Neuronal stem cell (in vitro differentiated cells): ENCODE measurements around the gene PPIL6.

Source experiments
- DNase-seq: peaks from one replicate; pipeline ENCODE4 v3.0.0-alpha.2; 2013; ENCODE audit warnings: low spot score
- H2AFZ ChIP-seq: one replicate; pipeline ENCODE4 v1.6.1; 2013; ENCODE audit warnings: mild to moderate bottlenecking, low read length, inconsistent platforms
- H2AK5ac ChIP-seq: 2 replicates; pipeline ENCODE4 v1.6.1; 2013; ENCODE audit warnings: low read depth, mild to moderate bottlenecking, inconsistent platforms, low read length, moderate library complexity, mixed read lengths
- H2BK120ac ChIP-seq: 2 replicates; pipeline ENCODE4 v1.6.1; 2013; ENCODE audit warnings: low read depth, mild to moderate bottlenecking, inconsistent platforms, low read length, moderate library complexity, mixed read lengths
- H2BK12ac ChIP-seq: one replicate; pipeline ENCODE4 v1.6.1; 2013; ENCODE audit warnings: low read length, inconsistent platforms
- H2BK15ac ChIP-seq: 2 replicates; pipeline ENCODE4 v1.6.1; 2013; ENCODE audit warnings: mild to moderate bottlenecking, low read length, inconsistent platforms, mixed read lengths
- H2BK5ac ChIP-seq: one replicate; pipeline ENCODE4 v1.6.1; 2013; ENCODE audit warnings: inconsistent platforms, mild to moderate bottlenecking, low read length, moderate library complexity
- H3K14ac ChIP-seq: one replicate; pipeline ENCODE4 v1.6.1; 2013; ENCODE audit warnings: low read length, inconsistent platforms
- H3K18ac ChIP-seq: 2 replicates; pipeline ENCODE4 v1.6.1; 2013; ENCODE audit warnings: low read length, inconsistent platforms
- H3K23ac ChIP-seq: 2 replicates; pipeline ENCODE4 v1.6.1; 2013; ENCODE audit warnings: low read depth, mild to moderate bottlenecking, mixed read lengths, low read length, inconsistent platforms; ENCODE audit not compliant: poor library complexity
- H3K27ac ChIP-seq: replicated peaks from 3 replicates; pipeline ENCODE4 v1.5.1; 2013; ENCODE audit warnings: low read length, inconsistent platforms
- H3K27me3 ChIP-seq, 3 experiments: 2 replicates each; pipeline ENCODE4 v1.6.1; 2013; ENCODE audit warnings: low read length in 3 of 3, mild to moderate bottlenecking in 2 of 3, inconsistent platforms in 1 of 3, low read depth in 1 of 3, mixed read lengths in 1 of 3, moderate library complexity in 1 of 3; ENCODE audit not compliant: control insufficient read depth in 3 of 3, insufficient read depth in 3 of 3
- H3K36me3 ChIP-seq, 2 donors: replicated peaks in 1 of 2; 2 replicates each; pipeline ENCODE4 v1.6.1; 2013; ENCODE audit warnings: low read length in 2 of 2; ENCODE audit not compliant: control insufficient read depth in 2 of 2, insufficient read depth in 2 of 2
- H3K4ac ChIP-seq: 2 replicates; pipeline ENCODE4 v1.6.1; 2013; ENCODE audit warnings: inconsistent platforms, mild to moderate bottlenecking, low read length, moderate library complexity
- H3K4me1 ChIP-seq, 2 donors: 1 replicate in 1 of 2; 2 replicates in 1 of 2; pipeline ENCODE4 v1.6.1; 2013; ENCODE audit warnings: low read length in 2 of 2, low read depth in 1 of 2; ENCODE audit not compliant: control insufficient read depth in 2 of 2, insufficient read depth in 1 of 2
- H3K4me2 ChIP-seq: one replicate; pipeline ENCODE4 v1.6.1; 2013; ENCODE audit warnings: mild to moderate bottlenecking, low read length, inconsistent platforms; ENCODE audit not compliant: insufficient read depth, poor library complexity, severe bottlenecking
- H3K4me3 ChIP-seq, 2 donors: 2 replicates each; pipeline ENCODE4 v1.5.1; 2013; ENCODE audit warnings: low read length in 2 of 2, mild to moderate bottlenecking in 2 of 2, inconsistent platforms in 1 of 2, moderate library complexity in 1 of 2
- H3K79me1 ChIP-seq: one replicate; pipeline ENCODE4 v1.6.1; 2013; ENCODE audit warnings: low read depth, mild to moderate bottlenecking, inconsistent platforms, low read length, moderate library complexity
- H3K9ac ChIP-seq: one replicate; pipeline ENCODE4 v1.6.1; 2013; ENCODE audit warnings: mild to moderate bottlenecking, low read depth, low read length, inconsistent platforms; ENCODE audit not compliant: poor library complexity
- H3K9me3 ChIP-seq, 2 donors: replicated peaks in 1 of 2; 2 replicates each; pipeline versions ENCODE3 to v1.6.1; 2013; ENCODE audit warnings: low read length in 2 of 2, mild to moderate bottlenecking in 2 of 2, inconsistent platforms in 1 of 2, low read depth in 1 of 2, mixed read lengths in 1 of 2, moderate library complexity in 1 of 2; ENCODE audit not compliant: control insufficient read depth in 2 of 2, insufficient read depth in 1 of 2
- H4K8ac ChIP-seq: one replicate; pipeline ENCODE4 v1.6.1; 2013; ENCODE audit warnings: low read depth, mild to moderate bottlenecking, inconsistent platforms, low read length, moderate library complexity
- H4K91ac ChIP-seq: one replicate; pipeline ENCODE4 v1.6.1; 2013; ENCODE audit warnings: low read length, low read depth, mild to moderate bottlenecking, inconsistent platforms; ENCODE audit not compliant: poor library complexity
- WGBS, 2 donors: extraction: QIAGEN DNeasy Blood & Tissue Kit; methylation state at CpG; one replicate each; pipeline ENCODE4 v1.1.7; 2013; ENCODE audit warnings: missing lambda C conversion rate in 2 of 2, mixed read lengths in 1 of 2; ENCODE audit not compliant: insufficient read length in 2 of 2, insufficient replicate concordance in 1 of 2; ENCODE audit errors: extremely low coverage in 2 of 2; 5-methylcytosine and 5-hydroxymethylcytosine counted together

PPIL6 gene

GRCh38 chr6:109362102-109362884, 78.1 kb downstream of the PPIL6 start:
- Histone ChIP-seq H2BK120ac (no peak overlapping the region), H3K4me1 (no peaks in the 10 kb centered on the region), H4K8ac (no peak overlapping the region), H3K9me3 (peaks cover 6 to 9% of the 10 kb centered on the region in 2 donors), H3K18ac (no peak overlapping the region), H3K4ac (no peak overlapping the region), H3K36me3 (peaks cover 16 to 84% of the 10 kb centered on the region in 2 donors), H3K23ac (no peak overlapping the region), H3K9ac (no peak overlapping the region), H4K91ac (no peak overlapping the region), H2BK12ac (no peak overlapping the region), H3K79me1 (no peaks in the 10 kb centered on the region), H2AFZ (no peak overlapping the region), H2BK15ac (no peak overlapping the region), H3K14ac (no peak overlapping the region), H3K4me2 (no peak overlapping the region), H2BK5ac (no peak overlapping the region), H3K27ac (no peak overlapping the region), H2AK5ac (no peak overlapping the region), H3K4me3 (no peak overlapping the region), H3K27me3 (no peaks in the 10 kb centered on the region)
- no CpG with 5 or more reads among the region's 7 CpGs for WGBS, 2 donors
- DNase-seq = no peak

- Histone ChIP-seq H3K9ac (no peak overlapping the region), H3K27me3 (no peaks in the 10 kb centered on the region), H3K9me3 (peaks cover 13 to 20% of the 10 kb centered on the region in 2 donors), H3K18ac (no peak overlapping the region), H3K4me1 (no peaks in the 10 kb centered on the region), H3K23ac (no peak overlapping the region), H3K14ac (no peak overlapping the region), H3K4ac (no peak overlapping the region), H2BK5ac (no peak overlapping the region), H3K36me3 (peaks cover 20 to 81% of the 10 kb centered on the region in 2 donors), H2AK5ac (no peak overlapping the region), H2AFZ (no peak overlapping the region), H2BK15ac (no peak overlapping the region), H4K8ac (no peak overlapping the region), H2BK120ac (no peak overlapping the region), H3K4me2 (no peak overlapping the region), H3K27ac (no peak overlapping the region), H4K91ac (no peak overlapping the region), H3K79me1 (no peaks in the 10 kb centered on the region), H2BK12ac (no peak overlapping the region), H3K4me3 (no peak overlapping the region)
- DNase-seq = no peak
Measured at GRCh38 chr6:109360791-109361190, 79.6 kb downstream of the PPIL6 start.

- Histone ChIP-seq H4K8ac (no peak overlapping the region), H2AK5ac (no peak overlapping the region), H3K4ac (no peak overlapping the region), H2AFZ (no peak overlapping the region), H2BK12ac (no peak overlapping the region), H3K36me3 (peaks cover 21 to 79% of the 10 kb centered on the region in 2 donors), H3K4me1 (no peaks in the 10 kb centered on the region), H3K4me2 (no peak overlapping the region), H3K27me3 (no peaks in the 10 kb centered on the region), H4K91ac (no peak overlapping the region), H2BK120ac (no peak overlapping the region), H3K23ac (no peak overlapping the region), H3K4me3 (no peak overlapping the region), H3K14ac (no peak overlapping the region), H2BK15ac (no peak overlapping the region), H3K18ac (no peak overlapping the region), H3K79me1 (no peaks in the 10 kb centered on the region), H3K9me3 (peaks cover 14 to 20% of the 10 kb centered on the region in 2 donors), H3K9ac (no peak overlapping the region), H2BK5ac (no peak overlapping the region), H3K27ac (no peak overlapping the region)
- DNase-seq = no peak
- no CpG with 5 or more reads among the region's 1 CpG for WGBS, 2 donors
Measured at GRCh38 chr6:109360281-109360680, 80.1 kb downstream of the PPIL6 start.

- no peak overlapping the region for H3K27ac ChIP-seq
- H2AK5ac ChIP-seq = no peak overlapping the region
- no peak overlapping the region for H3K18ac ChIP-seq
- H3K79me1 ChIP-seq = no peaks in the 10 kb centered on the region
- H2AFZ ChIP-seq = no peak overlapping the region
- DNase-seq = no peak
- H3K9ac ChIP-seq = no peak overlapping the region
- H4K91ac ChIP-seq = no peak overlapping the region
- no CpG with 5 or more reads among the region's 2 CpGs for WGBS, 2 donors
- no peaks in the 10 kb centered on the region for H3K4me1 ChIP-seq
- H3K4ac ChIP-seq = no peak overlapping the region
- H3K27me3 ChIP-seq = no peaks in the 10 kb centered on the region
- no peak overlapping the region for H2BK15ac ChIP-seq
- H3K4me2 ChIP-seq = no peak overlapping the region
- no peak overlapping the region for H2BK12ac ChIP-seq
- peaks cover 20 to 70% of the 10 kb centered on the region in 2 donors for H3K36me3 ChIP-seq
- H3K9me3 ChIP-seq = peaks cover 12 to 14% of the 10 kb centered on the region in 2 donors
- H3K4me3 ChIP-seq = no peak overlapping the region
- no peak overlapping the region for H3K23ac ChIP-seq
- H3K14ac ChIP-seq = no peak overlapping the region
- H4K8ac ChIP-seq = no peak overlapping the region
- no peak overlapping the region for H2BK120ac ChIP-seq
- H2BK5ac ChIP-seq = no peak overlapping the region
Measured at GRCh38 chr6:109359248-109359647, 81.2 kb downstream of the PPIL6 start.
